Posterior cingulate gyrus (tissue), 11 donors: ENCODE measurements around the gene MKRN2.

Experiments
- DNase-seq, 10 donors: peaks; one replicate each; pipeline versions ENCODE4 v3.0.0 to v3.0.0-alpha.2; 2020 to 2021; ENCODE audit warnings: mixed read lengths in 3 of 10
- intact Hi-C: fragments of 100-400 bp; cut with DNase I; formaldehyde crosslinking; loops from one replicate; pipeline ENCODE4 v1.15.1; 2023

Gene MKRN2

GRCh38 chr3:12584083-12584482 is 27.2 kb downstream of the MKRN2 start:
- intact Hi-C loops = no loop called here
- DNase-seq = no peak

- DNase-seq = no peak
- intact Hi-C loops = no loop called here
Observed at GRCh38 chr3:12585181-12585580, 28.3 kb downstream of the MKRN2 start.

- DNase-seq = no peak
- intact Hi-C loops = no loop called here
Observed at GRCh38 chr3:12585970-12586369, 29.1 kb downstream of the MKRN2 start.

GRCh38 chr3:12586403-12586802 is 29.5 kb downstream of the MKRN2 start:
- intact Hi-C loops = no loop called here
- no peak for DNase-seq

GRCh38 chr3:12588039-12589009 is 31.4 kb downstream of the MKRN2 start:
- DNase-seq = no peak
- intact Hi-C loops = no loop called here

GRCh38 chr3:12590096-12590495 is 33.2 kb downstream of the MKRN2 start:
- DNase-seq = no peak
- intact Hi-C loops = no loop called here

- intact Hi-C loops = no loop called here
- DNase-seq = no peak
Observed at GRCh38 chr3:12591456-12591855, 34.6 kb downstream of the MKRN2 start.

GRCh38 chr3:12591997-12592715 is 35.3 kb downstream of the MKRN2 start:
- DNase-seq = no peak
- intact Hi-C loops = no loop called here

- intact Hi-C loops = no loop called here
- peak in 1 of 10 donors; percentile 21 for DNase-seq
Observed at GRCh38 chr3:12593473-12593872, 36.6 kb downstream of the MKRN2 start.

- DNase-seq = no peak
- intact Hi-C loops = no loop called here
Observed at GRCh38 chr3:12598890-12599289, 42.0 kb downstream of the MKRN2 start.

- DNase-seq = no peak
Observed at GRCh38 chr3:12601072-12601471, 44.2 kb downstream of the MKRN2 start.

GRCh38 chr3:12603969-12604368 is 47.1 kb downstream of the MKRN2 start:
- intact Hi-C loops = no loop called here
- no peak for DNase-seq

More at GRCh38 chr3:12601072-12601471, 44.2 kb downstream of the MKRN2 start:
- intact Hi-C loops = no loop called here

- intact Hi-C loops = no loop called here
- DNase-seq = no peak
Observed at GRCh38 chr3:12608376-12608775, 51.5 kb downstream of the MKRN2 start.

GRCh38 chr3:12611117-12611516 is 54.2 kb downstream of the MKRN2 start:
- no peak for DNase-seq
- intact Hi-C loops = no loop called here

GRCh38 chr3:12612514-12613226 is 55.8 kb downstream of the MKRN2 start:
- intact Hi-C loops = no loop called here
- no peak for DNase-seq

GRCh38 chr3:12613250-12613649 is 56.4 kb downstream of the MKRN2 start:
- no peak for DNase-seq
- intact Hi-C loops = no loop called here

- DNase-seq = no peak
- intact Hi-C loops = no loop called here
Observed at GRCh38 chr3:12615266-12615665, 58.4 kb downstream of the MKRN2 start.

GRCh38 chr3:12618426-12618825 is 61.5 kb downstream of the MKRN2 start:
- peak in 2 of 10 donors; percentile 12 to 28 for DNase-seq
- intact Hi-C loops = no loop called here

GRCh38 chr3:12620305-12620704 is 63.4 kb downstream of the MKRN2 start:
- no peak for DNase-seq
- intact Hi-C loops = no loop called here

- intact Hi-C loops = no loop called here
- DNase-seq = no peak
Observed at GRCh38 chr3:12620729-12621128, 63.8 kb downstream of the MKRN2 start.

GRCh38 chr3:12622335-12622734 is 65.4 kb downstream of the MKRN2 start:
- intact Hi-C loops = no loop called here
- DNase-seq = no peak
